ENCODE data around the gene USP30.

USP30 gene

DNA sequence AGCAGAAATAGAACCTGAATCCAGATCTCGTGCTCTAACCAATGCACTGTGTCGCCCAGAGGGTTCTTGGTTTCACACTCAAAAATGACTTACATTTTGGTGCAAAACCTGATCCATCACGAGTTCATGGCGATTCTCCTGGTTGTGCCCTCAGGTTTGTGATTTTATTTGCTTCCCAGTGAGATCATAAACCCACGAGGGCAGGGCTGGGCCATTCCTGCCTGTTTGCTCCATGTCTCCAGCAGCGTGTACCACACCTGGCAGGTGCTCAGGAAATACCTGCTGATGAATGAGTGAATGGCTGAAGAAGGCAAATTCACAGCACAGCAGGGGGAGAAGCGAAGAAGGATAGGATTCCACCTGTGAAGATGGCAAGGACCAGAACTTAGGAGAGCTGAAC, 73.4 kb downstream of the USP30 start:
- no peak for DNase-seq (ENCODE audit: low read depth in 3 of 3)

- no peak for DNase-seq (ENCODE audit: low read depth in 3 of 3)
Measured at GRCh38 chr12:109126784-109127183, 74.4 kb downstream of the USP30 start.

- DNase-seq (ENCODE audit: low read depth in 3 of 3) = no peak
Measured at GRCh38 chr12:109127533-109128242, 75.3 kb downstream of the USP30 start.

- no peak for DNase-seq (ENCODE audit: low read depth in 3 of 3)
Measured at GRCh38 chr12:109130297-109131153, 78.1 kb downstream of the USP30 start.

DNA sequence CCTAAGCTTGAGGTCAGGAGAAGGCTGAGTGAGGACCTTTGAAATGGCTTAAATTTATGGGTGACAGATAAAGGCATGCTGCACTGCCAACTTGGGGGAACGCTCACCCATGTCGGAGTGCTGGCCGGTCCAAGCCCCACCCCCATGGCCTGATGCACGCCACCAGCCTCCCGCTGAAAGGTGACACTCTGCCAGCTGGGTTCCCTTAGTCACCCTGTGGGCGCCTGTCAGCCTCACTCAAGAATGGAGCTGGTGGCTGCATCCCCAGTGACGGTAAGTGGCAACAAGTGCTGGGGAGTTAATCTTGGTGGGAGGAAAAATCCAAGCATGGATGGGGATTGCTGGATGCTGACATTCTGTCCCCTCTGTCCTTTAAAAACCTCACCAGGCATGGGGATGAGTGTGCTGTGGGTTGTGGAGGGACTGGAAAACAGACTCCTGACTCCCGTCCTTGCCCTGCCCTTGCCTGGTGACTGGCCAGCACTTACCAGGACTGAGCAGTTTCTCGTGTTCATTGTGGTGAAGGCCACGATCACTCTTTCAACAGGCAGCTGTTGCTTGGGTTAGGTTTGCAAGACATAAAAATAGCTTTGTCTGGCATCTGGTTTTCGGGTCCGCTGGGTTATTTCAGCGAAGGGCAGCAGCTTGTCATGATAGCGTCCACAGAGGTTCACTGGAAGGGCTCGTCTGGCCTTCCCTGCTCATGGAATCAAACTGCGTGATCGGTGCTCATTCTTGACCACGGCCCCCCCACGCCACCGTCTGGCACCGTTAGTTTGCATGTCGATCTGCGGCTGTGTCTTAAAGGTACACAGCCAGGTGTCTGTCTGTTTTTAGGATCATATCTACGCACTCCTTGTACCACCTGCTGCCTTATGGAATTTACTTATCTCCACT, 79.0 kb downstream of the USP30 start:
- DNase-seq (ENCODE audit: low read depth in 3 of 3) = no peak

DNA sequence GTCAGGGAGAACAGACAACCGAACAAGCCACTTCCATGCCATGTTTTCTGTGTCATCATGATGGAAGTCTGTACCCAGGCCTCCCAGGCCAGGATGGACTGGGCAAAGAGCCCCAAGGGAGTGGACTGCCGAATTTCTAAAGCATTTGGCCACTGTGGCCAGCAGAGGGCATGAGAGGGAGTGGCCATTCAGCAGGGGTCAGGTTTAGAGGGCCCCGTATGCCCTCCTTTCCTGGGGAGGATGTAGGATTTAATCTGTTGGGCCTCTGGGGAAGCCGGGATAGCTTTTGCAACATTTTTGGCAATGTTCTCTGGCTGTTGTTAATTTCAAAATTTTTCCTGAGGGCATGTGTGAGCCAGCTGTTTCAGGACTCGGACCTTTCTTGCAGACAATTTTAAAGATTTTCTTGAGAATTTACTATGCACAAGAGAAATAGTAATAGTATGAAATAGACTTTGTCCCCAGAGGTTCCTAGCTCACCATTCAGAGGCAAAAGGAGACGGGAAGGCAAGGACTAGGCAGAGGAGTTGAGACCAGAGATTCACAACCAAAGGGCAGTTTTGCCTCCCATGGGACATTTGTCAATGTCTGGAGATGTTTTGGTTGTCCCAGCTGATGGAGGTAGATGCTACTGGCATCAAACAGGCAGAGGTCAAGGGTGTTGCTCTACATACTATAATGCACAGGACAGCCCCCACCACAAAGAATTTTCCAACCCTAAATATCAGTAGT, 82.0 kb downstream of the USP30 start:
- DNase-seq (ENCODE audit: low read depth in 3 of 3) = no peak

DNA sequence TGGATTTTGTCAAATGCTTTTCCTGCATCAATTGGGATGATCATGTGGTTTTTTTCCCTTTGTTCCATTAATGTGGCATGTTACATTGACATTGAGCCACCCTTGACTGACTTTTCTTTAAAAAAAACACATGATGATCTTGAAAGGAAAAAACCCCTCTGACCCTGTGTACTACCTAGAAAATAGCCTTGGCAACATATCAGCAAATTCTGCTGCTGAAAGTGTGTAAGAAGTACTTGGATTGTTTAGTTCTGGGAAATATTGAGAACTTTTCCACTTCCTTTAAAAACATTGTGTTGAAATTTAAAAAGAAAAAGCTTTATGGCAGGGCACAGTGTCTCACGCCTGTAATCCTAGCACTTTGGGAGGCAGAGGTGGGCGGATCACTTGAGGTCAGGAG, 84.7 kb downstream of the USP30 start:
- DNase-seq (ENCODE audit: low read depth in 3 of 3) = no peak
